Uterus (tissue), 2 donors: Measurements from ENCODE around the gene AUTS2.

ENCODE experiments used
- CTCF ChIP-seq, 4 experiments: fragments of 200-600 bp in 2 of 4; fragments of 450-650 bp in 2 of 4; sonication (generic) in 2 of 4; IDR thresholded peaks; one replicate each; pipeline ENCODE4 v1.5.1; 2016 to 2019; ENCODE audit warnings: antibody characterized with exemption in 4 of 4, mild to moderate bottlenecking in 2 of 4, moderate library complexity in 1 of 4
- POLR2A ChIP-seq, 2 donors: fragments of 450-650 bp; IDR thresholded peaks; one replicate each; pipeline ENCODE4 v1.6.1; 2016; ENCODE audit warnings: antibody characterized with exemption in 2 of 2, mild to moderate bottlenecking in 1 of 2, moderate library complexity in 1 of 2

GRCh38 chr7:70347463-70348254, 749.4 kb downstream of the AUTS2 start:
- TF ChIP-seq CTCF (IDR thresholded peaks at IDR 0.05), result no peak
- no peak for TF ChIP-seq POLR2A (IDR thresholded peaks at IDR 0.05)
